Medulla oblongata (tissue), 1 donor: ENCODE results near the gene ILF2.
"Not testable (repeated sequence)": the region's sequence is repeated elsewhere in the genome, so short reads cannot be mapped to it uniquely, and the experiment has no call there.

Source experiments
- DNase-seq: peaks from one replicate; pipeline ENCODE4 v3.0.0-alpha.2; 2015; ENCODE audit errors: extremely low spot score

The ILF2 gene

DNA sequence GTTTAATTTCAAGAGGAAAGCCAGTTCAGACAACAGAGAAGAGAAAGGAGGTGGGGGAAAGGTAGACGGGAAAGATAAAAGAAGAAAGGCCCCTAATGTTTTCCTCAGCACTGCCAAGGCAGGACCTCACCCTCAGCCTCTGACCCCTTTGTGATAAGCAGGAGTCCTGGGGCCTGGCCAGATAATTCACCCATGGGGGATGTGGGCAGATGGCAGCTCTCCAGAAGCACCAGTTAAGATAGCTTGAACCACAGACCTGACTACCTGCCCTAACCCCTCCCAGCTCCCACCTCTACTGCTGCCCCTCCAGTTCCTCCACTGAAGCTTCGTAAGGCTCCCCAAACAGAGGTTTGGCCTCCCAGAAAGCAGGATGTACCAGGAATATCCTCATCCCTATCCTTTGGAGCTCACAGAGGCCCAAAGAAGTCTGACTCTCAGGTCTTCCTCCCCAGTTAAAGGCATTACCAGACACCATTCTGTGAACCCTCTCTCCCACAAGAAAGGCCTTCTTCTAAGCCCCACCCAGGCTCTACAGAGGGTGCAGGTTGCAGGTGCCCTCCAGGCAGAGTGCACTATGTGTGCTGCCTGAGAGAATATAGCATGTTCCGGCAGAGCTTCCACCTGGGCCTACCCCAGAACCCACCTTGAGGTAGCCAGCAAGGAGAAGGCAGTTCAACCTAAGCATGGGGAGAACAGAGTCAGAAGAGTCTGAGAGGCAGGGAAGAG, 21.5 kb downstream of the ILF2 start:
- DNase-seq = no peak

DNA sequence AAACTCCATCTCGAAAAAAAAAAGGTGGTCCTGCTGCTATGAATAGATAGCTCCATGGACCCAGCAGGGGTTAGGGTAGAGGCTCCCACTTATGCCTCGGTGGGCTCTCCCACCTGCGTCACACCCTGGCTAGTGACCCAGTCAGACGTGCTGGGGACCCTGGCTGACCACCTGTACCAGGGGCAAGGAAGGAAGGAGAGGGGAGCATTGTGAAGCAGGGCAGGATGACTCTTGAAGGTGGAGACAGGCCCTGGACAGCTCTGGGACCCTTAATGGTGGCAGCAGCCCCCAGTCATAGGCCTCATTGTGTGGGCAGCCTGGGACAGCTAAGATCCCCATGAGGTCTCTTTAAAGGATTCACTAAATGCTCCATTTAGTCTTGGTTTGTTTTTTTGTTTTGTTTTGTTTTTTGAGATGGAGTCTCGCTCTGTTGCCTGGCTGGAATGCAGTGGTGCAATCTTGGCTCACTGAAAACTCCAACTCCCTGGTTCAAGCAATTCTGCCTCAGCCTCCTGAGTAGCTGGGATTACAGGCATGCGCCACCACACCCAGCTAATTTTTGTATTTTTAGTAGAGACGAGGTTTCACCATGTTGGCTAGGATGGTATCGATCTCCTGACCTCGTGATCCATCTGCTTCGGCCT, 22.7 kb downstream of the ILF2 start:
- DNase-seq = no peak

DNA sequence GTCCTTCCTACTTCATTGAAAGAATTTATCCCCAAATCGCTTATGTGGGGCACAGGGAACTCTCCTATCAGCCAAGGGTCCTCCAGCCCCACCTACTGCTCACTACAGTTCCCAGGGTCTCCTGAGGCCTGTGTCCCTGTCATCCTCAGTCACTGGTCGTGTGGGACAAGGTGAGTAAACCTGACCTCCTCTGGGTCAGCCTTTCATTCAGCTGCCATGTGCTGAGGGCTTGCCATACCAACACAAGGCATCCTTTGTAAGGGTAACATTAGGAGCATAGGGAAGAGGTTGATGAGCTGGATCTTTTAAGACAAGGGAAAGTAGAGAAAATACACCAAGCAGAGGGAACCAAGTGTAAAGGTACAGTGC, 23.5 kb downstream of the ILF2 start:
- no peak for DNase-seq

DNA sequence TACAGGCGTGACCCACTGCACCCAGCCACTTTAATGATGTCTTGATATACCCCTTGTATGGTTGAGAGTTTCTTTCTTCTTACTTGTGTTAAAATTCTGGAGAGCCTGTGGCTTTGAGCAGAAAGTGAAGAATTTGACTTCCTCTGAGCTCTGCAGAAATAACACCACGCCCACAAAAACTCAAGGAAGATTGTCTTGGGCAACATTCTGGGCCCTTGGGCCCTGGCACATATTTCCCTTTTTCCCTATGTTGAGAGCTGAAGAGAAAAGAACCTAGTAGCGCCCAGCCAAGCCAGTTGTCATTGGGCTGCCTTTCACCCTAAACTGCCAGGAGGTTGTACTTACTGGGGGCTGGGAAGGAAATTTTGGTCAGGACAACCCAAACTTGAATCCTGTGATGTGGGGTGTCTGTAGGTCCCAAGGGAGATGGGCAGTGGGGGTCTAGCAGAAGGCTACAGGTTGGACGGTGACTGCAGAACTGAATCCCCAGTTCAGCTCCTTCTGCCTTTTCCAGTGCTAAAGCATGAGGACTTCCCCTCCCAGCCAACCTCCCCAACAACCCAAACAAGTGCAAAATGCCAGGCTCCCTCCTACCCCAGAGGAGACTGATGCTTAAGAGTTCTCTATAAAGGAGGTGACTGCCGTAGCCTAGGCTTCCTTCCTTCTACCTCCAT, 24.0 kb downstream of the ILF2 start:
- DNase-seq = peak; percentile 58

DNA sequence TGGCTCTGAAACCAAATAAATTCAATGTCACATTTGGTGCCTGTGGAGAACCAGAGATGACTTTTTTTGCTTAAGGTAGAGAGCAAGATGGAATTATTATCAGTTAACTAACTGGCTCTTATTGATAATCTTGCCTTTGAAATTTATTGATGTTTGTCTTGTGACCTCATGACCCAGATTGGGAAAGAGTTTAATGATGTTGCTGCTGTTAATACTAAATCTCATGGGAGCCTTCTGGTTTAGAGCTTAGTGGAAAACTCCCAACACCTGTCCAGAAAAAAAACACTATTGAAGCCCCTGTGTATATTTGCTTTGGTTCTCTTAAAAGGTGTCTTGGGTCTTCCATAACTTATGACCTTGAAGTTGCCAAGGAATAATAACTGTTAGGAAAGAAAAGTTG, 27.0 kb downstream of the ILF2 start:
- DNase-seq = no peak

DNA sequence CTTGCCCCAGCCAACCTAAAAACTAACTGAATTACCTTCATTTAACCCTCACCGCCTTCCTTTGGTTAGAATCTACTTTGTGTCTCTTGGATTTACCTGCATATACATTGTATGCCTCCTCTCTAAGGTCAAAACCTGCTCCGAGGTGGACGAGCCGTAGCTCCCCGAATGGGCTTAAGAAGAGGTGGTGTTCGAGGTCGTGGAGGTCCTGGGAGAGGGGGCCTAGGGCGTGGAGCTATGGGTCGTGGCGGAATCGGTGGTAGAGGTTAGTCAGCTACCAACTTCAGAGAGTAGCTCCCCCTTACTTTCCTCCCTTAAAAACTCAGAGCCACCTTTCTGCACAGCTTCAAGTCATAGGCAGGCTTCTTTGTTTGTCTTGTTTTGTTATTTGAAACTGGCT, 27.7 kb downstream of the ILF2 start:
- DNase-seq = no peak

DNA sequence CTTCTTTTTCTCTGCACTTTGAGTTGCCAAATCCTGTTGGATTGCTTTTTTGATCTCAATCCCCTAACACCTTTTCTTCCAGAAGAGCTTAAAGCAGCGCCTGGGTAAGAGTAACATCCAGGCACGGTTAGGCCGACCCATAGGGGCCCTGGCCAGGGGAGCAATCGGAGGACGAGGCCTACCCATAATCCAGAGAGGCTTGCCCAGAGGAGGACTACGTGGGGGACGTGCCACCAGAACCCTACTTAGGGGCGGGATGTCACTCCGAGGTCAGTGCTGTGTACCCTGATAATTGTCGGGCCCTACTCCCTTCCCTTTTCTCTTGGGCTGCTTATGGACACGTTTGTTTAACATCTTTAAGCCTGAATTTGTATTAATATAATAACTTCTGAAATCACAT, 28.6 kb downstream of the ILF2 start:
- no peak for DNase-seq

DNA sequence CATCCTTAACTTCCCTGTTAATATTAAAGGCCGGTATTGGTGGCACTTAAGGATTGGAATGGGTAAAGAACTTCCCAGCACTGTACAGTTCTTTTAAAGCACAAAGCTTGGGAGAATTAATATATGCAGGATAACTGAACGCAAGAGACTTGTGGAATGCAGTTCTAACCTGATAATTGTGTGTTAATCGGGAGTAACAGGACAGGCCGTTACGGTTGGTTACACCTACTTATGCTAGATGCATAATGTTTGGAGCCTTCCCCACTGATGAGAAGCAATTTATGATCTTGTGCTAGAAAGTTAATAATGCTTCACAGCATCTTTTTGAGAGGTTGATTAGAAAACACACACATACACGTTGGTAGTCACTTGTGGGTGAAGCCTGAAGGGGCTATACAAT, 29.9 kb downstream of the ILF2 start:
- DNase-seq = no peak

DNA sequence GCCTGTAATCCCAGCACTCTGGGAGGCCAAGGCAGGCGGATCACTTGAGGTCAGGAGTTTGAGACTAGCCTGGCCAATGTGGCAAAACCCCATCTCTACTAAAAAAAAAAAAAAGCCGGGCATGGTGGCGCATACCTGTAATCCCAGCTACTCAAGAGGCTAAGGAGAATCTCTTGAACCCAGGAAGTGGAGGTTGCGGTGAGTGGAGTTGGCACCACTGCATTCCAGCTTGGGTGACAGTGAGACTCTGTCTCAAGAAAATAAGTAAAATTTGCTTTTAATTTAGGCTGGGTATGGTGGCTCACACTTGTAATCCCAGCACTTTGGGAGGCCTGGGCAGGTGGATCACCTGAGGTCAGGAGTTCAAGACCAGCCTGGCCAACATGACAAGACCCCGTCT, 30.6 kb downstream of the ILF2 start:
- DNase-seq = not testable (repeated sequence)

DNA sequence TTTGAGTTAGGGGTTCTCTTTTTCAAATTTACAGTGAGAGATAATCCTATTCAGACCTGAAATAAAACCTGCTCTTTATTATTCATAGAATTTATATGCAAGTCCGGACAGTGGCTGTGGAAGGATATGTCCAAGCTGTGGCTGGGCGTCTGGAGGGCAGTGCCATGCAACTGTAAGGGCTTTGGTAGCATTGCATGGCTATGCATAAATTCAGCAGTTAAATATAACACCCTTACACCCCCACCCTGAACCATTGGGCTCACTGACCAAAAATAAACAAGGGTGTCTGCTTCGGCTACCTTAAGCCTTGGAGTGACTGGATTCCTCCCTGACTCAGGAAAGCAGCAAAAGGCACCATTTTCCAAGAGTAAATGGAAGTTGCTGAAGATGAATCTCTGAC, 31.5 kb downstream of the ILF2 start:
- DNase-seq = no peak

DNA sequence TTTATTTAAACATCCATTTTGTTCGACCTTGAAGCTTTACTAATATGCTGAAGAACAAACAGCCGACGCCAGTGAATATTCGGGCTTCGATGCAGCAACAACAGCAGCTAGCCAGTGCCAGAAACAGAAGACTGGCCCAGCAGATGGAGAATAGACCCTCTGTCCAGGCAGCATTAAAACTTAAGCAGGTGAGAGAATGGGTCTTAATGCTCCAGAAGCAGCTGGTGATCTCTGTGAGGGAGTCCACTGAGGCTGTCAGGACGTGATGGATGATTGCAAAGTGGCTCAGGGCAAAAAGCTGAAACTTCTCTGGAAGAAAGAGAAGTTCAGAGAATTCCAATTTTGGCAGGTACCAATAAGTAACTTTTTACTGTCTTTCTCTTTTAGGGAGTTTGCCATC, 32.5 kb downstream of the ILF2 start:
- DNase-seq = no peak

DNA sequence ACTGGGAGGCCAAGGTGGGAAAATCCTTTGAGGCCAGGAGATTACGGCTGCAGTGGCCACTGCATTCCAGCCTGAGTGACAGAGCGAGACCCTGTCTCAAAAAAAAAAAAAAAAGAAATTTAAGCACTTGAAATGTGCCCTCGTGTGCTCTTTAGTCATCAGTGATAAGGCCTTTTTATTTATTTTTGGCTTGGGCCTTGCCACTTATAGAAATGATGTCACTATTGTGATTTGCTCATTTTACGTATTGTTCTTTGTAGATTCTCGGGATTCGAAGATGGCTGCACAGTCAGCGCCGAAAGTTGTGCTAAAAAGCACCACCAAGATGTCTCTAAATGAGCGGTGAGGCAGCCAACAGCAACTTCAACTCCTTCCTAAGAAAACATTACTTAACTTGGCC, 34.5 kb downstream of the ILF2 start:
- no peak for DNase-seq

DNA sequence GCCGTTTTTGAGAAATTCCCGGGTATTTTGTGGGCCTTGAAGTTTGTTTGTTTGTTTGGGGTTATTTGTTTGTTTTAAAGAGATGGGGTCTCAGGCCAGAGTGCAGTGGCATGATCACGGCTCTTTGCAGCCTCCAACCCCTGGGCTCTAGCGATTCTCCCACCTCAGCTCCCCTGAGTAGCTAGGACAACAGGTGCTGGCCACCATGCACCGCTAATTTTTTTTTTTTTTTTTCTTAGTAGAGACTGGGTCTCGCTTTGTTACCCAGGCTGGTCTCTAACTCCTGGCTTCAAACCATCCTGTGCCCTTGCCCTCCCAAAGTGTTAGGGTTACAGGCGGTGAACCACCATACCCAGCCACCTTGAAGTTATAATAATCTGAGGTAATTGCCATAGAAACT, 34.9 kb downstream of the ILF2 start:
- no peak for DNase-seq

DNA sequence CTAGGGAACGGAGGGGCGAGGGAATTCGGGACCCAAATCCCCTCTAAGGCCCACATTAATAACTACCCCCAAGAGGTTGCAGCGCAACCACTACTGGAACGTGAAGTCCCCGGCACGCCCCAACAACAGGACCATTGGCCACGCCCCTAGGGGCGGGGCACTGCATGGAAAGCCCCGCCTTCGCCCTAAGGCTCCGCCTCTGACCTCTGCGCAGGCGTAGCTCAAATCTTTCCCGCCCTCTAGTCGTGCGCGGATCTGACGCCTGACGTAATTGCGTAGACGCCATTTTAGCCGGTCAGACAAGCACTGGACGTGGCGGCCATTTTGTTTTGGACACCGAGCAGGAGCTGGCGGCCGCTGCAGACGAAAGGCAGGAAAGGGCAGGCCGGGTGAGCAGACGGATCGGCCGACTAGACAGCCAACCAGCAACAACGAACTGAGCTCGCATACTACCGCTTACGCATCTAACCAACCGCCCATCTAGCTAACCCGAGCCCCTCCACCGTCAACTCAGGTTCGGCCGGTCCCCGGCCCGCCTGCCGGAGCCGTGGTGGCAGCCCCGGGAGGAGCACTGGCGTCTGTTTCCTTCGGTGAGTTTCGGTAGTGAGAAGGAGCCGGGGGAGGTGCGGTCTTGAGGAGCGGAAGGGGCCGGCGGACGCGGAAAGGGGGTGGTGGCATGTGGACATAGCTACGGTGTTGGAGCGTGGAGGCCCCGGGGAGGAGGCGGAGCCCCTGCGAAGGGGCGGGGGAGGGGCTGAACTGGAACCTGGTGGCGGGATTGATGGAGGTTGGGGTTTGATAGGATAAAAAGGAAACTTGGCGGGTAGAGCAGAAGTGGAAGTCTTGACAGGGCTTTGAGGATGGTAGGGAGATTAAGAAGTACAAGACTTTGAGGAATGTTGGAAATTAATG, 36.8 kb downstream of the ILF2 start, which contains the start of gene CHTOP:
CHTOP (plus strand) TSS at position 313 of the 912 bp plus-strand sequence. CDS start 2,523 bp downstream, outside the sequence.
- peak; percentile 99 for DNase-seq

DNA sequence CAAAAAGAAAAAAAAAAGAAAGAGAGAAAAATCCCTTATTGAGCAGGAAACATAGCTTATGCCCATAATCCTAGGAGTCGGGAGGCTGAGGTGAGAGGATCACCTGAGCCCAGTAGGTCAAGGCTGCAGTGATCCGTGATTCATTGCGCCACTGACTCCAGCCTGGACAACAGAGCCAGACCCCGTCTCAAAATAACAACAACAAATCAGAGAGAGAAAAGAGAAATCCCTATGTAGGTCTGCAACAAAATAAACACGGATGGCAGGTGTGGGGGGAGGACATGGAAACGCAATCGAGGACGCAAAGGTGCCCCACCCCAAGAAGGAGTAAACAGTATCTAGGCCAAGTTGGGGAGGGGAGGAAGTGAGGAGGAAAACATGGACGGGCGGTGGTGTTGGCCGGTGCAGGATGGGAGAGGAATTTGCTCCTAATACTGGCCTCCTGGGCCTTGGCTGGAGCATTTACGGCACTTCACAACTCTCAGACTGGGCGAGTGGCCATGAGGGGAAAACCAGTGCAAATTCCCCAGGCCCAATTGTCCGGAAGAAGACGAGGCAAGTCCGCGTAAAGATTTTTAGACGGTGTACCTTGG, 37.5 kb downstream of the ILF2 start:
- no peak for DNase-seq

DNA sequence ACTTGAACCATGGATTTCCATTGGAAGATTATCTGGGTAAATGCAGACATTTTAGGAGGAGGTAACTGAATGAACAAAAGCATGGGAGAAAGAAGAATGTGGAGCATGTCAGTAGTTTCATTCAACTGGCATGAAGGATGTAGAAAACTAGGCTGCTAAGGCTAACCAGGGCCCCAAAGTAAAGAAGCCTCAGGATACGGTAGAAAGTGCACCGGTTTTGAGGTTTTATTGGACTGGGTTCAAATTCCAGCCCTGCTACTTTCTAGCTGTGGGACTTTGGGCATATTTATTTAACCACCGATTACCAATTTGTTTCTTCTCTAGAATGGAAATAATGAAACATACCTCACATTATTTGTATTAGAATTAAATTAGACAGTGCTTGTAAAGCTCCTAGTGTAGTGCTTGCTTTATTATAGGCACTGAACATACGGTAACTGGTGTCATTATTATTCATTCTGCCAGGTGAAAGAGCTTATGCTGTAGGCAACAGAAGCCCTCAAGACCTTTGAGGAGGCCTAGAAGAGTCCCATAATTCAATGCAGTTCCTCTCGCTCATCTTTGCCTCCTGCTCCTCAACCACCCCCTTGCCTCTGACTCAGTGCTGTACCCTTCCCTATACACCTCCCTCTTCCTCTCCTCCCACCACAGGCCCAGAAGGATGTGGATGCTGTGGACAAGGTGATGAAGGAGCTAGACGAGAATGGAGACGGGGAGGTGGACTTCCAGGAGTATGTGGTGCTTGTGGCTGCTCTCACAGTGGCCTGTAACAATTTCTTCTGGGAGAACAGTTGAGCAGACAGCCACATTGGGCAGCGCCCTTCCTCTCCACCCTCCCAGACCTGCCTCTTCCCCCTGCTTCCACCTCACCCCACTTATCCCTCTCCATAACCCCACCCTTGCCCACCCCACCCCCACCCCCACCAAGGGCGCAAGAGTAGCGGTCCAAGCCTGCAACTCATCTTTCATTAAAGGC, 39.5 kb downstream of the ILF2 start:
- DNase-seq = no peak

DNA sequence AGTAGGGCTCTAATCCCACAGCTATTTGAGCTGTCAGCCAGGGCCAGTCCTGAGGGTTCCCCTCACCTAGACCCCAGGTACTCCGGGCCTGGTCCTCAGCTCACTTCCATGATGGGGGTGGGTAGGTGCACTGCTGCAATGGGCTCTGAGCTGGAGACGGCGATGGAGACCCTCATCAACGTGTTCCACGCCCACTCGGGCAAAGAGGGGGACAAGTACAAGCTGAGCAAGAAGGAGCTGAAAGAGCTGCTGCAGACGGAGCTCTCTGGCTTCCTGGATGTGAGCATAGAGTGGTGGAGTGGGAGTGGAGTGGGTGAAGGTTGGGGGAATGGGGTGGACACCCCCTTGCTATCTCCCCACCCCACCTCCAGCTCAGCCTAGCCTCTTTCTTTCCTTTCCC, 40.4 kb downstream of the ILF2 start:
- DNase-seq = no peak

DNA sequence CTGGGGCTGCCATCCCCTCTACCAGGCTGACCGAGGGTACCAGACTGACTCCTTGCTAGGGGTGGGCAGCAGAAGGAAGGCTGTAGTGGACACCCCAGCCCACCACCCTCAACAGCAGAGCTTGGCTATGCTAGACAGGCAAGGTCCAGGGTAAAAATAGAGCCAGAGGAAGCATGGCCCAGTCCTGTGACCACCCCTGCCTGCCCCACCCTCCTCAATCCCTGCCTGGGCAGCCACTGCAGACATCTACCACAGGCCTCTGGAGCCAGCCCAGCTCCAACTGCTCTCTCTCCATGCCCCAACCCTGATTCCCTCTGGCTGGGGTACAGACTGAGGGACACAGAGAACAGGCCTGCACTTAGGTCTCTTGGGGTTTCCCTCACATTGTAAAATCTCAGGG, 40.8 kb downstream of the ILF2 start:
- DNase-seq = peak; percentile 75

DNA sequence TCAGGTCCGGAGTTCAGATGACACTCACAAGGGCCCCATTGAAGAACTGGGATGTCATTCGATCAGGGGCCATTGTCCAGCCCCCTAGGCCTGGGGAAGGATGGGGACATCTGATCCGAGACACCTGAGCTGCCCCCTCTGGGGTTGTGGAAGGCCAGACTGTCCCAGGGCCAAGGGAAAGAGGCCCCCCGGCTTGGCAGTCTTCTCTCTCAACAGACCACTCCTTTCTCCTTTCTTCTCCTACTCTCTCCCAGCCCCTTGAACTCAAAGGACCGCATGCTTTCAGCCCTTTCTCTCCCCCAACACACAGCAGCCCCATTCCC, 41.5 kb downstream of the ILF2 start:
- no peak for DNase-seq

DNA sequence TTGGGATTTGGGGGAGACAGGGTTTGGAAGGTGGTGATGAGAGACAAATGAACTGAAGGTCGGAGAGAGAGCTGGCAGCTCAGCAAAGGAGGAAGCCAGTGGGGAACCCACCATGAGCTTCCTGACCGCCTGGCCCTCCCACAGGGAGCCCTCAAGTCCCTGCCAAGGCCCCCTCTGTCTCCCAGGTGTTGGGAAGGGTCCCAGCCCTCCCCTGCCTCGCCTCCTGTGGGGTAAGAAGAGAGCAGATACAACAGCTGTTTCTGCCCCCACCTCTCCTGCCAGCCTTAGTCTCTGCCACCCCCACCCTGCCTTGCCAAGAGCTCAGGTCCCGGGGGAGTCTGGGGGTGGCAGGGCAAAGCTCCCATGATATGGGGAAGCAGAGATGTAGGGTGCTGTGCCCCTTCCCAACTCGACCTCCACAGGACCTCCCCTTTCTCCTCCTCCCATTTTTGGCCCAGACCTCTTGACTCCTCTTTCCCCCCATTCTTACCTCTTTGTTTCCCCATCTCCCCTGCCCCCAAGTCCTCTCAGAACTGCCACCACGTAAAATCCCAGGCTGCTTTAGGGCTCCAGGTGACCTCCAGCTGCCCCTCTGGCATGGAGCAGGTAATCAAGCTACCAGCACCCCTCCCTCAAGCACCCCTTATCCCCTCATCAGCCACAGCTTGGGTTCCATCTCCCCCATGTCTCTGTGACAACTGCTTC, 42.0 kb downstream of the ILF2 start:
- no peak for DNase-seq
